Suprapubic skin (tissue), 4 donors: ENCODE measurements around the gene WDFY1.

Experiments
- CTCF ChIP-seq, 2 donors: fragments of 200-600 bp in 1 of 2; fragments of 450-650 bp in 1 of 2; sonication (generic) in 1 of 2; IDR thresholded peaks; one replicate each; pipeline ENCODE4 v1.5.1; 2016 to 2019; ENCODE audit warnings: antibody characterized with exemption in 2 of 2, mild to moderate bottlenecking in 1 of 2, moderate library complexity in 1 of 2
- EP300 ChIP-seq: sonication (generic); formaldehyde crosslinking; IDR thresholded peaks from one replicate; pipeline ENCODE4 v1.6.1; 2017; ENCODE audit warnings: antibody characterized with exemption
- POLR2A ChIP-seq, 2 donors: fragments of 450-650 bp; IDR thresholded peaks; one replicate each; pipeline ENCODE4 v1.6.1; 2017; ENCODE audit warnings: antibody characterized with exemption in 2 of 2, mild to moderate bottlenecking in 2 of 2, moderate library complexity in 2 of 2
- POLR2AphosphoS5 ChIP-seq, 3 donors: sonication (generic); formaldehyde crosslinking; IDR thresholded peaks; one replicate each; pipeline ENCODE4 v1.6.1; 2017; ENCODE audit warnings: antibody characterized with exemption in 3 of 3

DNA sequence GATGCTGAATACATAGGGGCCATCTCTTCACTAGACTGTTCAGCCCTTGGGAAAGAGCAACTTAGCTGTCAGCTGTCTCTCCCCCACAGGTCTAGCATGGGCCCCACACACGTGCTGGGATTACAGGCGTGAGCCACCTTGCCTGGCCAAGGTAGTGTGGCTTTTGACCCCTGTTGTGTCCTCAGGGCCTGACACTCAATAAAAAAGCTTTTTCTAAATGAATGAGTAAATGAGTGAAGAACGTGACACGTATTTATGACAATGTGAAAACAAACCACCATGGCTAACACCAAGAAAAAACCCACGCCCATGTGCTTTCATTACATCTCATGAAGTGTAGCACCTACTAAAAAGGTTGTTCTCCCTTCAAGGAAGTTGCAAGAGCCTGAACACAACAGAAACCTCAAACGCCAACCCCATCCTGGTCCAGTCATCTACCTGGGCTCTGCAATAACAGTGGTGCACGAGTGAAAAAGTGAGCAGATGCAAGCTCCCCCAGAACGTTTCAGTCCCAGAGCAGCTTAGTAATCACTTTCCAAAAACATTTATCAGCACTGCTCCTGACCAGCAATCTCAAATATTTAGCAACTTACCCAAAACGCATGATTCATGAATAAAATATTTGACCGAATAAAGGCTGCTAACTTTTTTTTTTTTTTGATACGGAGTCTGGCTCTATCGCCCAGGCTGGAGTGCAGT, 3.4 kb downstream of the WDFY1 start:
- TF ChIP-seq CTCF (IDR thresholded peaks at IDR 0.05): no peak
- no peak for TF ChIP-seq POLR2AphosphoS5 (IDR thresholded peaks at IDR 0.05)
- no peak for TF ChIP-seq EP300
- TF ChIP-seq POLR2A (IDR thresholded peaks at IDR 0.05): no peak
